GM21367 (cell line): ENCODE measurements around the gene RTN4R.
"Not testable (repeated sequence)": the region's sequence is repeated elsewhere in the genome, so short reads cannot be mapped to it uniquely, and the experiment has no call there.

Source experiments
- ATAC-seq: cut with Tn5 transposase; IDR thresholded peaks from one replicate; pipeline ENCODE4 v1.9.1; 2021; ENCODE audit not compliant: unreplicated experiment

The RTN4R gene

GRCh38 chr22:20268279-20269012 lies at the start of gene RTN4R:
TSS of gene RTN4R (minus strand) at chr22:20268318. CDS start at chr22:20268092, 226 bp downstream.
- ATAC-seq, result no peak

GRCh38 chr22:20317402-20318042 lies 49.4 kb upstream of the RTN4R start:
- ATAC-seq, result not testable (repeated sequence)

GRCh38 chr22:20316844-20317401 lies 48.8 kb upstream of the RTN4R start:
- no peak for ATAC-seq

GRCh38 chr22:20316217-20316843 lies 48.2 kb upstream of the RTN4R start:
- no peak for ATAC-seq

GRCh38 chr22:20315337-20316216 lies 47.5 kb upstream of the RTN4R start:
- ATAC-seq, result no peak

GRCh38 chr22:20314741-20315336 lies 46.7 kb upstream of the RTN4R start:
- not testable (repeated sequence) for ATAC-seq

- not testable (repeated sequence) for ATAC-seq
Observed at GRCh38 chr22:20314206-20314605, 46.1 kb upstream of the RTN4R start.

- ATAC-seq, result not testable (repeated sequence)
Observed at GRCh38 chr22:20313306-20314077, 45.4 kb upstream of the RTN4R start.

- ATAC-seq, result no peak
Observed at GRCh38 chr22:20312396-20313191, 44.5 kb upstream of the RTN4R start.

- not testable (repeated sequence) for ATAC-seq
Observed at GRCh38 chr22:20311249-20312062, 43.3 kb upstream of the RTN4R start.

- not testable (repeated sequence) for ATAC-seq
Observed at GRCh38 chr22:20310773-20311172, 42.7 kb upstream of the RTN4R start.

- not testable (repeated sequence) for ATAC-seq
Observed at GRCh38 chr22:20310180-20310579, 42.1 kb upstream of the RTN4R start.

GRCh38 chr22:20308806-20309650 lies 40.9 kb upstream of the RTN4R start:
- not testable (repeated sequence) for ATAC-seq

- not testable (repeated sequence) for ATAC-seq
Observed at GRCh38 chr22:20307448-20308447, 39.6 kb upstream of the RTN4R start.

- ATAC-seq, result not testable (repeated sequence)
Observed at GRCh38 chr22:20306646-20307447, 38.7 kb upstream of the RTN4R start.
